ENCODE results near the gene TSHR. TPM values are rescaled to one million over a fixed set of nuclear protein-coding genes. Genes with fewer than 3 reads are reported as not detected.

The TSHR gene
- total RNA-seq, 2 donors from 2014 or later: 0.23 to 0.36 TPM

DNA sequence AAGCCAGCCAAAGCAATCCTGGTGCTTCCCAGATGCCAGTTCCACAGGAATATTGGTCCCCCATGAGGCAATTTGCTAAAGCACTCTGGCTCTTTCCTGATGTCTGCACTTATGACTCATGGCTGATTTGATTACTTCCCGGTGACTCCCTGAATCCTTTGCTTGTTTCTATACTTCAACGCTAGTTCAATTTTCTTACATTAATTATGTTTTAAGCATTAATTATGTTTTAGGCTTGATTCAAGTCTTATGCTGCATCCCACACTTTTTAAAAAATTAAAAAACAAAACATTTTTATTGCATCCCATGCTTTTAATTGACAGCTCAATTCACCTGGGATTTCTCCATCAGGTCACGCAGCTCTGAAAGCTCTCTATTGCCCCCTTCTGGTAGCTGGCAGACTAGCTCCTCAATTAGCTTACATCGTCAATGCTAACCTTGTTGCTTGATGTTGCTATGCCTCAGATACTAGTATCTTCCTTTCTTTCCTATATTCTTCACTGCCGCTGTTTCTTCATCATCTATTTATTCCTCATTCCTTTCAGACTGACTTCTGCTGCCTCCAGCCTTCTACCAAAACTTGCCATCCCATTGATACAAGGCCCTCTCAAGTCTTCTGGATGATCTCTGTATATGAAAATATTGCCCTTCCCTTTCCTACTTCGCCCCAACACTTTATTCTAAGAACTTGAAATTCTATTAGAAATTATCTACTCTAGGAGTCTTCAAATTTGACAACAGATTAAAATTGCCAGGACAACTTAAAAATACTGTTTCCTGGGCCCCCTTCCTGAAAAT is 32.0 kb downstream of the TSHR start:
- no peak overlapping the region for H3K27ac ChIP-seq
- H3K9me3 ChIP-seq: no peaks in the 10 kb centered on the region
- no peak overlapping the region for H3K4me3 ChIP-seq
- peak; percentile 66 for DNase-seq (ENCODE audit: low spot score)
- H3K36me3 ChIP-seq: no peaks in the 10 kb centered on the region
- intact Hi-C loops (cut with DNase I): loop anchor here (1.0 kb wide), 1 partner anchor 33 kb away; no protein-coding TSS in a partner anchor
- 44% methylated on average over 6 of the region's 6 CpGs for WGBS
- H3K27me3 ChIP-seq (replicated peaks; ENCODE audit: insufficient read depth): no peaks in the 10 kb centered on the region
- no peaks in the 10 kb centered on the region for H3K4me1 ChIP-seq (replicated peaks)
- TF ChIP-seq, protein P1, sequence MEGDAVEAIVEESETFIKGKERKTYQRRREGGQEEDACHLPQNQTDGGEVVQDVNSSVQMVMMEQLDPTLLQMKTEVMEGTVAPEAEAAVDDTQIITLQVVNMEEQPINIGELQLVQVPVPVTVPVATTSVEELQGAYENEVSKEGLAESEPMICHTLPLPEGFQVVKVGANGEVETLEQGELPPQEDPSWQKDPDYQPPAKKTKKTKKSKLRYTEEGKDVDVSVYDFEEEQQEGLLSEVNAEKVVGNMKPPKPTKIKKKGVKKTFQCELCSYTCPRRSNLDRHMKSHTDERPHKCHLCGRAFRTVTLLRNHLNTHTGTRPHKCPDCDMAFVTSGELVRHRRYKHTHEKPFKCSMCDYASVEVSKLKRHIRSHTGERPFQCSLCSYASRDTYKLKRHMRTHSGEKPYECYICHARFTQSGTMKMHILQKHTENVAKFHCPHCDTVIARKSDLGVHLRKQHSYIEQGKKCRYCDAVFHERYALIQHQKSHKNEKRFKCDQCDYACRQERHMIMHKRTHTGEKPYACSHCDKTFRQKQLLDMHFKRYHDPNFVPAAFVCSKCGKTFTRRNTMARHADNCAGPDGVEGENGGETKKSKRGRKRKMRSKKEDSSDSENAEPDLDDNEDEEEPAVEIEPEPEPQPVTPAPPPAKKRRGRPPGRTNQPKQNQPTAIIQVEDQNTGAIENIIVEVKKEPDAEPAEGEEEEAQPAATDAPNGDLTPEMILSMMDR (IDR thresholded peaks at IDR 0.05): peak; percentile 53 to 87 (median 84)
- TF ChIP-seq POLR2A (IDR thresholded peaks at IDR 0.05): no peak
- TF ChIP-seq POLR2AphosphoS5 (IDR thresholded peaks at IDR 0.05): peak; percentile 24

DNA sequence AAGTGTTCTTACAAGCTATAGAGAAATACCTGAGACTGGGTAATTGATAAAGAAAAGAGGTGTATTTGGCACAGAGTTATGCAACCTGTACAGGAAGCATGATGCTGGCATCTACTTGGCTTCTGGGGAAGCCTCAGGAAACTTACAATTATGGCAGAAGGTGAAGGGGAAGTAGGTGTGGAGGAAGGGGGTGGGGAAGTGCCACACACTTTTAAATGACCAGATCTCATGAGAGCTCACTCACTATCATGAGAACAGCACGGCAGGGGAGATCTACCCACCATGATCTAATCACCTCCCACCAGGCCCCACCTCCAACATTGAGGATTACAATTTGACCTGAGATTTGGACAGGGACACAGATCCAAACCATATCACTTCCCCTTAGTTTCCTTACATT is 32.8 kb downstream of the TSHR start:
- Histone ChIP-seq H3K27me3 (replicated peaks; ENCODE audit: insufficient read depth) (no peaks in the 10 kb centered on the region), H3K4me3 (no peak overlapping the region), H3K36me3 (no peaks in the 10 kb centered on the region), H3K9me3 (no peaks in the 10 kb centered on the region), H3K4me1 (replicated peaks) (no peaks in the 10 kb centered on the region), H3K27ac (no peak overlapping the region)
- no peak for DNase-seq (ENCODE audit: low spot score)
- TF ChIP-seq POLR2AphosphoS5 (IDR thresholded peaks at IDR 0.05): no peak
- TF ChIP-seq, protein P1 (IDR thresholded peaks at IDR 0.05): no peak
- no peak for TF ChIP-seq POLR2A (IDR thresholded peaks at IDR 0.05)
- intact Hi-C loops (cut with DNase I): no loop called here
- 74% methylated on average over 1 of the region's 1 CpG for WGBS

DNA sequence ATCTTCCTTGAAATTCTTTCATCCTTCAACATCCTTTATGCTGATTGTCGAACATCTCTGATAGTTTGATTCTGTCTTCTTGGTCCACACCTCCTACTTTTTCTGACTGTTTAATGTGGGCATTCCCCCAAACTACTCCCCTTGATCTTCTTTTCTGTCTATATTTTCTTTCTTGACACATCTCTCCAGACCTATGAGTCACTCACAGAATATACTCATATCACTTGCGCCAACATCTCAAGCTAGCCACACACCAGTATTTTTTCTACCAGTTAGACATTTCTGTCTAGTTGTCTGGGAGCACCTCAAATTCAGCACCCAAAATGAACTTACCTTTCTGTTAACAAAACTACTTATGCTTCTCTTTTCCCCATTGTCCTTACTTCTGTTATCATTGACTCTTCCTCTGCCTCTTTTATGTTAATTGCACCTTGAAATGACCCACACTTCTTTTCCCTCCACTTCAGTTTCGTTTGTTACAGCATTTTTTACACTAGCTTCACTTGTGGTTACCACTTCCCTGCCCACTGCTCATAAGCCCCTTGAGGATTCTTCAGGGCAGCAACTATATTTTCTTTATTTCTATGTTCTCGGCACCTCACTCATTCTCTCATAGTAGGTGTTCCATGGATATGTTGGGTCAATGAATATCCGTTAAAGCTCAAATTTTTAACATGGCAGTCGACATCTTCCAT is 33.5 kb downstream of the TSHR start:
- Histone ChIP-seq H3K9me3 (no peaks in the 10 kb centered on the region), H3K27ac (no peak overlapping the region), H3K4me3 (no peak overlapping the region), H3K27me3 (replicated peaks; ENCODE audit: insufficient read depth) (no peaks in the 10 kb centered on the region), H3K4me1 (replicated peaks) (no peaks in the 10 kb centered on the region), H3K36me3 (no peaks in the 10 kb centered on the region)
- no peak for DNase-seq (ENCODE audit: low spot score)
- intact Hi-C loops (cut with DNase I): no loop called here
- TF ChIP-seq, protein P1 (IDR thresholded peaks at IDR 0.05): no peak
- TF ChIP-seq POLR2AphosphoS5 (IDR thresholded peaks at IDR 0.05): no peak
- WGBS: 84% methylated on average over 6 of the region's 6 CpGs

DNA sequence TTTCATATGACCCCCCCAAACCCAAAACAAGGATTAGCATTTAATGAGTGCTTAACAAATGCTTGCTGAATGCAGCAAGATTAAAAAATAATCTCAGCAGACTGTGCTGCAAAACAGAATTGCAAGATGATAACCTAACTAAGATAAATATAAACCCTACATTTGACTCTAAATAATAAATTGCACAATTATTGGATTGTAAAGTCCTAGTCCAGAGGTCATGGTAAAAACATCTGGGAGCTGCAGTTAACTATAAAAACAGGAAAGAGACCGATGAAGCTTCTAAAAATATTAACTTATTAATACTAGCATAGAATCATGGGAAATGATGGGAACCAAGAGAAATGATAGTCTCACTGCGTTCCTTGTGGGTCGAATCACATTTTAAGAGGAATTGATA is 37.2 kb downstream of the TSHR start:
- intact Hi-C loops (cut with DNase I): no loop called here
- no peaks in the 10 kb centered on the region for H3K27me3 ChIP-seq (replicated peaks; ENCODE audit: insufficient read depth)
- no peaks in the 10 kb centered on the region for H3K36me3 ChIP-seq
- no peaks in the 10 kb centered on the region for H3K9me3 ChIP-seq
- no peak overlapping the region for H3K4me3 ChIP-seq
- no peak for DNase-seq (ENCODE audit: low spot score)
- TF ChIP-seq POLR2AphosphoS5 (IDR thresholded peaks at IDR 0.05) (no peak), POLR2A (IDR thresholded peaks at IDR 0.05) (no peak)
- TF ChIP-seq, protein P1 (IDR thresholded peaks at IDR 0.05): no peak
- H3K27ac ChIP-seq: no peak overlapping the region
- 82% methylated on average over 3 of the region's 3 CpGs for WGBS
- no peaks in the 10 kb centered on the region for H3K4me1 ChIP-seq (replicated peaks)
